ENCODE results near the gene PGLYRP4. TPM values are rescaled to one million over a fixed set of nuclear protein-coding genes. Genes with fewer than 3 reads are reported as not detected.
"Not testable (repeated sequence)": the region's sequence is repeated elsewhere in the genome, so short reads cannot be mapped to it uniquely, and the experiment has no call there.

PGLYRP4 gene
- polyA plus RNA-seq, 2 donors = 3.1 to 3.3 TPM

DNA sequence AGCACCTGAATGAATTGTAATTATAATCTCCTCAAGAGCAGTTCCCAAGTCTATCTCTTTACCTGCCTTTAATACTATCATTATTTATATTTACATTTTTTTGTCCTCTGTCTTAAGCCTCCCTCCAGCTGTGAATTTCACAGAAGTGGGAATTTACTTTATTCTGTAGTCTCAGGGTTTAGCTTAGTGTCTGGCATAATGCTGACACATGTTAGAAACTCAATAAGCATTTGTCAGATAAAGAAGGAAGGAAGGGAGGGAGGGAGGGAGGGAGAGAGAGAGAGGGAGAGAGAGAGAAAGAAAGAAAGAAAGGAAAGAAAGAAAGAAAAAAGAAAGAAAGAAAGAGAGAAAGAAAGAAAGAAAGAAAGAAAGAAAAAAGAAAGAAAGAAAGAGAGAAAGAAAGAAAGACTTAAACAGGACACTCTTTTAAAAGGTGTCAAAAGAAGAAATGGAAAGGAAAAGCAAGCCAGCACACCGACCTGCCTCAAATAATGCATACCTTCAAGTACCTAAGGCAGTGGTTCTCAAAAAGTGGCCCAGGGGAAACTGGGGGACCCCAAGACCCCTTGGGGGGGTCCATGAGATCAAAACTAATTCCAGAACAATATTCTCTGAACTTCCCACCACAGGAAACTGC is 1.8 kb upstream of the PGLYRP4 start:
- Histone ChIP-seq H3K27me3 (ENCODE audit: control insufficient read depth in 1 of 2, insufficient read depth in 2 of 2, low read length in 2 of 2) (no peaks in the 10 kb centered on the region), H3K4me1 (ENCODE audit: control insufficient read depth in 2 of 2, insufficient read depth in 2 of 2, low read length in 1 of 2) (peaks cover 0 to 13% of the 10 kb centered on the region in 2 donors)

GRCh38 chr1:153349363-153350320 is 1.0 kb upstream of the PGLYRP4 start:
- Histone ChIP-seq H3K9me3 (ENCODE audit: control insufficient read depth in 2 of 2, insufficient read depth in 1 of 2, low read depth in 1 of 2, low read length in 1 of 2) (no peaks in the 10 kb centered on the region), H3K27ac (ENCODE audit: low read depth in 2 of 2, low read length in 1 of 2) (peak overlapping the region; percentile 41 to 74), H3K4me1 (ENCODE audit: control insufficient read depth in 2 of 2, insufficient read depth in 2 of 2, low read length in 1 of 2) (peaks cover 0 to 13% of the 10 kb centered on the region in 2 donors), H3K27me3 (ENCODE audit: control insufficient read depth in 1 of 2, insufficient read depth in 2 of 2, low read length in 2 of 2) (no peaks in the 10 kb centered on the region), H3K4me3 (ENCODE audit: low read depth in 1 of 2, low read length in 2 of 2) (no peak overlapping the region), H3K36me3 (ENCODE audit: control insufficient read depth in 2 of 2, insufficient read depth in 2 of 2, low read length in 1 of 2) (no peaks in the 10 kb centered on the region)
- 54 to 67% methylated on average over 17 of the region's 17 CpGs for WGBS, 2 donors

More for the DNA sequence above, 1.8 kb upstream of the PGLYRP4 start:
- Histone ChIP-seq H3K36me3 (ENCODE audit: control insufficient read depth in 2 of 2, insufficient read depth in 2 of 2, low read length in 1 of 2) (no peaks in the 10 kb centered on the region), H3K4me3 (ENCODE audit: low read depth in 1 of 2, low read length in 2 of 2) (no peak overlapping the region), H3K27ac (ENCODE audit: low read depth in 2 of 2, low read length in 1 of 2) (no peak overlapping the region), H3K9me3 (ENCODE audit: control insufficient read depth in 2 of 2, insufficient read depth in 1 of 2, low read depth in 1 of 2, low read length in 1 of 2) (no peaks in the 10 kb centered on the region)
- WGBS, 2 donors = 26 to 45% methylated on average over 1 of the region's 1 CpG

GRCh38 chr1:153347856-153348255 is 785 bp downstream of the PGLYRP4 start:
- Histone ChIP-seq H3K27ac (ENCODE audit: low read depth in 2 of 2, low read length in 1 of 2) (peak overlapping the region in 1 of 2 donors; percentile 77), H3K4me3 (ENCODE audit: low read depth in 1 of 2, low read length in 2 of 2) (no peak overlapping the region), H3K9me3 (ENCODE audit: control insufficient read depth in 2 of 2, insufficient read depth in 1 of 2, low read depth in 1 of 2, low read length in 1 of 2) (no peaks in the 10 kb centered on the region), H3K36me3 (ENCODE audit: control insufficient read depth in 2 of 2, insufficient read depth in 2 of 2, low read length in 1 of 2) (no peaks in the 10 kb centered on the region), H3K4me1 (ENCODE audit: control insufficient read depth in 2 of 2, insufficient read depth in 2 of 2, low read length in 1 of 2) (peaks cover 0 to 23% of the 10 kb centered on the region in 2 donors), H3K27me3 (ENCODE audit: control insufficient read depth in 1 of 2, insufficient read depth in 2 of 2, low read length in 2 of 2) (no peaks in the 10 kb centered on the region)
- WGBS, 2 donors = 56 to 65% methylated on average over 7 of the region's 7 CpGs

GRCh38 chr1:153347049-153347448 is 1.6 kb downstream of the PGLYRP4 start:
- not testable (repeated sequence) for H3K27ac ChIP-seq (ENCODE audit: low read depth in 2 of 2, low read length in 1 of 2); H3K9me3 ChIP-seq (ENCODE audit: control insufficient read depth in 2 of 2, insufficient read depth in 1 of 2, low read depth in 1 of 2, low read length in 1 of 2); H3K27me3 ChIP-seq (ENCODE audit: control insufficient read depth in 1 of 2, insufficient read depth in 2 of 2, low read length in 2 of 2); H3K4me3 ChIP-seq (ENCODE audit: low read depth in 1 of 2, low read length in 2 of 2); H3K36me3 ChIP-seq (ENCODE audit: control insufficient read depth in 2 of 2, insufficient read depth in 2 of 2, low read length in 1 of 2)
- H3K4me1 ChIP-seq (ENCODE audit: control insufficient read depth in 2 of 2, insufficient read depth in 2 of 2, low read length in 1 of 2) = peaks cover 0 to 23% of the 10 kb centered on the region in 2 donors
- 70 to 81% methylated on average over 14 of the region's 14 CpGs for WGBS, 2 donors

GRCh38 chr1:153346077-153346723 is 2.4 kb downstream of the PGLYRP4 start:
- Histone ChIP-seq H3K27ac (ENCODE audit: low read depth in 2 of 2, low read length in 1 of 2) (no peak overlapping the region), H3K27me3 (ENCODE audit: control insufficient read depth in 1 of 2, insufficient read depth in 2 of 2, low read length in 2 of 2) (no peaks in the 10 kb centered on the region), H3K4me3 (ENCODE audit: low read depth in 1 of 2, low read length in 2 of 2) (no peak overlapping the region), H3K4me1 (ENCODE audit: control insufficient read depth in 2 of 2, insufficient read depth in 2 of 2, low read length in 1 of 2) (peaks cover 0 to 23% of the 10 kb centered on the region in 2 donors), H3K9me3 (ENCODE audit: control insufficient read depth in 2 of 2, insufficient read depth in 1 of 2, low read depth in 1 of 2, low read length in 1 of 2) (no peaks in the 10 kb centered on the region), H3K36me3 (ENCODE audit: control insufficient read depth in 2 of 2, insufficient read depth in 2 of 2, low read length in 1 of 2) (no peaks in the 10 kb centered on the region)
- 45 to 46% methylated on average over 6 of the region's 6 CpGs for WGBS, 2 donors

- no peaks in the 10 kb centered on the region for H3K9me3 ChIP-seq (ENCODE audit: control insufficient read depth in 2 of 2, insufficient read depth in 1 of 2, low read depth in 1 of 2, low read length in 1 of 2)
- H3K27ac ChIP-seq (ENCODE audit: low read depth in 2 of 2, low read length in 1 of 2) = no peak overlapping the region
- H3K4me1 ChIP-seq (ENCODE audit: control insufficient read depth in 2 of 2, insufficient read depth in 2 of 2, low read length in 1 of 2) = peaks cover 0 to 23% of the 10 kb centered on the region in 2 donors
- H3K36me3 ChIP-seq (ENCODE audit: control insufficient read depth in 2 of 2, insufficient read depth in 2 of 2, low read length in 1 of 2) = no peaks in the 10 kb centered on the region
- 79 to 84% methylated on average over 14 of the region's 14 CpGs for WGBS, 2 donors
- H3K4me3 ChIP-seq (ENCODE audit: low read depth in 1 of 2, low read length in 2 of 2) = no peak overlapping the region
- H3K27me3 ChIP-seq (ENCODE audit: control insufficient read depth in 1 of 2, insufficient read depth in 2 of 2, low read length in 2 of 2) = no peaks in the 10 kb centered on the region
These were observed 3.2 kb downstream of the PGLYRP4 start for GRCh38 chr1:153345187-153346076.

- peak overlapping the region in 1 of 2 donors; percentile 48 for H3K27ac ChIP-seq (ENCODE audit: low read depth in 2 of 2, low read length in 1 of 2)
- no peak overlapping the region for H3K4me3 ChIP-seq (ENCODE audit: low read depth in 1 of 2, low read length in 2 of 2)
- H3K4me1 ChIP-seq (ENCODE audit: control insufficient read depth in 2 of 2, insufficient read depth in 2 of 2, low read length in 1 of 2) = peaks cover 0 to 21% of the 10 kb centered on the region in 2 donors
- no peaks in the 10 kb centered on the region for H3K36me3 ChIP-seq (ENCODE audit: control insufficient read depth in 2 of 2, insufficient read depth in 2 of 2, low read length in 1 of 2)
- no peaks in the 10 kb centered on the region for H3K9me3 ChIP-seq (ENCODE audit: control insufficient read depth in 2 of 2, insufficient read depth in 1 of 2, low read depth in 1 of 2, low read length in 1 of 2)
- WGBS, 2 donors = 37 to 44% methylated on average over 3 of the region's 3 CpGs
- H3K27me3 ChIP-seq (ENCODE audit: control insufficient read depth in 1 of 2, insufficient read depth in 2 of 2, low read length in 2 of 2) = no peaks in the 10 kb centered on the region
These were observed 4.0 kb downstream of the PGLYRP4 start for GRCh38 chr1:153344718-153345025.

DNA sequence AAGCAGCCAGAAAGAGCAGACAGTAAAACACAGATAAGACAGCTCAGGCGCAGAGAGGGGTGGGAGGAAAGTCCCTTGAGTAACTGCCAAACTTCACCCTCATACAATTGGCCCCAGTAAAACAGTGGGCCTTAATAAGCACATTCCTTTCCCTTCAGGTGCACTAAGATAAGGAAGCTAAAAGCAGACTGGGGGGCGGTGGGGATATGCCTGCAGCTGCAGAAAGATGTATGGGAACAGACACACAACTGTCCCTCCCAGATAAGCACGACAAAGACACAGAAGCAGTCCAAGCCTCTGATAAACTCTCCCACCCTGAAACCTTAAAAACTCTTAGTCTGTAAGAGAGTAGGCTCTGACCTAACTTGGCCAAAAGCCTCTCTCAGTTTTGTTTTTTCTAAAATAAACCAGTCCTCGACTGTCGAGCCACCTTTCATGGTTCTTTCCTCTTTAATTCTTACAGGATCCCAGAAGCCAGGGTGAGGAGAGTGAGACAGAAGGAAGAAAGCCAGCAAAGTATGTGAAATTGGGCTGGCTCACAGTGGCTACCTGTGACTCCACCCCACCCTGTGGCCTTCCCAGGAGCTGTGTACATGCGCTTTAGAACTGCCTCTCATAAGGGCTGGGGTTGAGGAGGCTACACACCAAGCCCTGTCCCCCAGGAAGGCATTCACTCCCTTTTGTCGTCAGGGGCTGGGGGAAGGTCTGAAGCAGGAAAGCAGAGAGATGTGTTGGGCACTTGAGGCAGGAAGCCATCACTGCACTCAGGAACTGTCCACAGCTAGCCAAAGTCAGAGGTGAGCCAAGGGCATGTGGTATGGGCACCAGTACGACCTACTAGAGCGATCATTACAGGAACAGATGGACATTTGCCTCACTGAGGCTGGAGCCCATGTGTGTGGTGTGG is 4.6 kb downstream of the PGLYRP4 start:
- no peak overlapping the region for H3K4me3 ChIP-seq (ENCODE audit: low read depth in 1 of 2, low read length in 2 of 2)
- no peaks in the 10 kb centered on the region for H3K27me3 ChIP-seq (ENCODE audit: control insufficient read depth in 1 of 2, insufficient read depth in 2 of 2, low read length in 2 of 2)
- 39 to 52% methylated on average over 9 of the region's 9 CpGs for WGBS, 2 donors
- no peaks in the 10 kb centered on the region for H3K9me3 ChIP-seq (ENCODE audit: control insufficient read depth in 2 of 2, insufficient read depth in 1 of 2, low read depth in 1 of 2, low read length in 1 of 2)
- peak overlapping the region in 1 of 2 donors; percentile 48 for H3K27ac ChIP-seq (ENCODE audit: low read depth in 2 of 2, low read length in 1 of 2)
- H3K36me3 ChIP-seq (ENCODE audit: control insufficient read depth in 2 of 2, insufficient read depth in 2 of 2, low read length in 1 of 2) = no peaks in the 10 kb centered on the region
- peaks cover 0 to 16% of the 10 kb centered on the region in 2 donors for H3K4me1 ChIP-seq (ENCODE audit: control insufficient read depth in 2 of 2, insufficient read depth in 2 of 2, low read length in 1 of 2)

All from esophagus (tissue), 2 donors.